ENCODE data around the gene TOP2A. TPM values are rescaled to one million over a fixed set of nuclear protein-coding genes. Genes with fewer than 3 reads are reported as not detected.

The TOP2A gene
- total RNA-seq, 4 donors from 2014 or later: 5.7 to 11.9 (median 8.2) TPM

DNA sequence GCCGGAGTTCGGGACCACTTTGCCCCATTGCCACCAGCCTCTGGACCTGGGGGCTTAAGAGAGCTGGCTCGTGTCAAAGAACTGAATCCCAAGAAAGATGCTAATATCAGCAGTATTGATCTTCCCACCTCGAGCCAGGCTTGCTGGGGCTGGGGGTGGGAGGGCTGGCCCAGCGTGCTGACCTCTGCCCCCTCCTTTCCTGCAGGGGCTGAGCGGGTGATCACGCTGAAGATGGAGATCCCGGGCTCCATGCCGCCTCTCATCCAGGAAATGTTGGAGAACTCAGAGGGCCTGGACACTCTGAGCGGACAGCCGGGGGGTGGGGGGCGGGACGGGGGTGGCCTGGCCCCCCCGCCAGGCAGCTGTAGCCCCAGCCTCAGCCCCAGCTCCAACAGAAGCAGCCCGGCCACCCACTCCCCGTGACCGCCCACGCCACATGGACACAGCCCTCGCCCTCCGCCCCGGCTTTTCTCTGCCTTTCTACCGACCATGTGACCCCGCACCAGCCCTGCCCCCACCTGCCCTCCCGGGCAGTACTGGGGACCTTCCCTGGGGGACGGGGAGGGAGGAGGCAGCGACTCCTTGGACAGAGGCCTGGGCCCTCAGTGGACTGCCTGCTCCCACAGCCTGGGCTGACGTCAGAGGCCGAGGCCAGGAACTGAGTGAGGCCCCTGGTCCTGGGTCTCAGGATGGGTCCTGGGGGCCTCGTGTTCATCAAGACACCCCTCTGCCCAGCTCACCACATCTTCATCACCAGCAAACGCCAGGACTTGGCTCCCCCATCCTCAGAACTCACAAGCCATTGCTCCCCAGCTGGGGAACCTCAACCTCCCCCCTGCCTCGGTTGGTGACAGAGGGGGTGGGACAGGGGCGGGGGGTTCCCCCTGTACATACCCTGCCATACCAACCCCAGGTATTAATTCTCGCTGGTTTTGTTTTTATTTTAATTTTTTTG lies 61.6 kb downstream of the TOP2A start:
- WGBS, 2 donors: 71 to 78% methylated on average over 20 to 33 of the region's 33 CpGs
- DNase-seq (ENCODE audit: low spot score in 2 of 2): no peak

DNA sequence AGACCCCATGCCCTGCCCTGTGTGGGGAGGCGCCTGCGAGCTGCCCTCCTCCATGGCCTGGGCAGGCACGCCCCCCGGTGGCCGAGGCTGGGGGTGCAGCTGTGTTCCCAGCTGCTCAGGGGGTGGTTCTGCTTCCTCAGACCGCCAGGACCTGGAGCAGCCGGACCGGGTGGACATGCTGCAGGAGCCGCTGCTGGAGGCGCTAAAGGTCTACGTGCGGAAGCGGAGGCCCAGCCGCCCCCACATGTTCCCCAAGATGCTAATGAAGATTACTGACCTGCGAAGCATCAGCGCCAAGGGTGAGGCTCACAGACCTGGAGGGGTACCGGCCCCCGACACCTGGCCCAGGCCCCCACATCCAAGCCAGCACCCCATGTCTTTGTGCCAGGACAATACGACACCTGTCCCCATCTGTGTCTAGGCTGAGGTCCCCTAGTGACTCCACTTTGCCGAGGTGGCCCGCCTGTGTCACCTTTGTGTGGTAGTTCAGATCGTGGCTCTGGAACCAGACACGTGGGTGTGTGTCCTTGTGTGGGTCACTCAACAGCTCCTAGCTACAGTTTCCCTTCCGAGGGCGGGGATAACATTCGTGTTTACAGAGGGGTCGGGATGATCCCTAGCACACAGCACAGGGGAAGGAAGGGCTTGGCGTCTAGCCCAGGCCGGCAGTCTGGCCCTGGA lies 62.4 kb downstream of the TOP2A start:
- DNase-seq (ENCODE audit: low spot score in 2 of 2): no peak
- TF ChIP-seq POLR2A (IDR thresholded peaks at IDR 0.05): no peak
- TF ChIP-seq, protein P1, sequence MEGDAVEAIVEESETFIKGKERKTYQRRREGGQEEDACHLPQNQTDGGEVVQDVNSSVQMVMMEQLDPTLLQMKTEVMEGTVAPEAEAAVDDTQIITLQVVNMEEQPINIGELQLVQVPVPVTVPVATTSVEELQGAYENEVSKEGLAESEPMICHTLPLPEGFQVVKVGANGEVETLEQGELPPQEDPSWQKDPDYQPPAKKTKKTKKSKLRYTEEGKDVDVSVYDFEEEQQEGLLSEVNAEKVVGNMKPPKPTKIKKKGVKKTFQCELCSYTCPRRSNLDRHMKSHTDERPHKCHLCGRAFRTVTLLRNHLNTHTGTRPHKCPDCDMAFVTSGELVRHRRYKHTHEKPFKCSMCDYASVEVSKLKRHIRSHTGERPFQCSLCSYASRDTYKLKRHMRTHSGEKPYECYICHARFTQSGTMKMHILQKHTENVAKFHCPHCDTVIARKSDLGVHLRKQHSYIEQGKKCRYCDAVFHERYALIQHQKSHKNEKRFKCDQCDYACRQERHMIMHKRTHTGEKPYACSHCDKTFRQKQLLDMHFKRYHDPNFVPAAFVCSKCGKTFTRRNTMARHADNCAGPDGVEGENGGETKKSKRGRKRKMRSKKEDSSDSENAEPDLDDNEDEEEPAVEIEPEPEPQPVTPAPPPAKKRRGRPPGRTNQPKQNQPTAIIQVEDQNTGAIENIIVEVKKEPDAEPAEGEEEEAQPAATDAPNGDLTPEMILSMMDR (IDR thresholded peaks at IDR 0.05): peak in 1 of 3 donors; percentile 88
- 40 to 66% methylated on average over 12 to 19 of the region's 29 CpGs for WGBS, 2 donors
- no peak overlapping the region for H3K4me3 ChIP-seq (ENCODE audit: low read depth, poor library complexity, severe bottlenecking)
- intact Hi-C loops (cut with DNase I; ENCODE audit: low total_unique reads): loop anchor here (2.0 to 10.0 kb wide), 3 partner anchors 52 to 200 kb away; no protein-coding TSS in a partner anchor

More for the DNA sequence above, 61.6 kb downstream of the TOP2A start:
- TF ChIP-seq, protein P1 (IDR thresholded peaks at IDR 0.05): no peak
- no peak for TF ChIP-seq POLR2A (IDR thresholded peaks at IDR 0.05)
- intact Hi-C loops (cut with DNase I; ENCODE audit: low total_unique reads): loop anchor here (2.0 to 10.0 kb wide), 3 partner anchors 53 to 199 kb away; no protein-coding TSS in a partner anchor
- no peak overlapping the region for H3K4me3 ChIP-seq (ENCODE audit: low read depth, poor library complexity, severe bottlenecking)

DNA sequence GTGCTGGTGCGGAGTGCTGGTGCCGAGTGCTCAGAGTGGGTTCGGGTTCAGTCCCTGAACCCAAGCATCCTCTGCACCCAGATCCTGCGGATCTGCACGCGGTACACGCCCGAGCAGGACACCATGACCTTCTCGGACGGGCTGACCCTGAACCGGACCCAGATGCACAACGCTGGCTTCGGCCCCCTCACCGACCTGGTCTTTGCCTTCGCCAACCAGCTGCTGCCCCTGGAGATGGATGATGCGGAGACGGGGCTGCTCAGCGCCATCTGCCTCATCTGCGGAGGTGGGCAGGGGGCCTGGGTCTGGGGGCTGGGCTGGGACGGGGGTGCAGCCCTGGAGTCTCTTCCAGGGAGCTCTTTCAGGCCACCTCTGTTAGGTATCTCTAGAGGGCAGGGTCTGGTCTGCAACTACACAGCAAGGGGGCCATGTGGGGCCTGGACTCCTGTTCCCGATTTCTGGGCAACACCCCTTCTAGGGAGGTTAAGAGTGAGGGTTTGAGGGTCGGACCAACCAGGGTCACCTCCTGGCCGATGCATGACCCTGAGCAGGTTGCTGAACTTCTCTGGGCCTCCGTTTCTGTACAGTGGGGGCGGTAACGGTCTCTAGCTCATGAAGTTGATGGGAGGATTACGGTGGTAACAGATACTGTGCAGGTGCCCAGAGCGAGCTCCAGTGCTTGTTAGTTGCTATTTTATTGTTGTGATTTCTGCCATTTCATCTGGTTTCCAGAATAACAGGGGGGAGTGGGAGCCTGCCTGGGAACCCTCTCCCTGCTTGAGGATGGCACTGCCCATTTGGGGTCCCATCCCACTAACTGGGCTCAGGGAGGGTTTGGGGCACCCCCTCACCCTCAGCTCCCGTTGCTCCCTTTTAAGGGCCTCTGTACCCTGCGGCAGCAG lies 63.2 kb downstream of the TOP2A start:
- no peak for DNase-seq (ENCODE audit: low spot score in 2 of 2)
- 81 to 84% methylated on average over 30 of the region's 30 CpGs for WGBS, 2 donors
- no peak overlapping the region for H3K4me3 ChIP-seq (ENCODE audit: low read depth, poor library complexity, severe bottlenecking)
- intact Hi-C loops (cut with DNase I; ENCODE audit: low total_unique reads): loop anchor here (2.0 to 10.0 kb wide), 3 partner anchors 52 to 200 kb away; no protein-coding TSS in a partner anchor
- TF ChIP-seq, protein P1 (IDR thresholded peaks at IDR 0.05): no peak
- TF ChIP-seq POLR2A (IDR thresholded peaks at IDR 0.05): no peak

DNA sequence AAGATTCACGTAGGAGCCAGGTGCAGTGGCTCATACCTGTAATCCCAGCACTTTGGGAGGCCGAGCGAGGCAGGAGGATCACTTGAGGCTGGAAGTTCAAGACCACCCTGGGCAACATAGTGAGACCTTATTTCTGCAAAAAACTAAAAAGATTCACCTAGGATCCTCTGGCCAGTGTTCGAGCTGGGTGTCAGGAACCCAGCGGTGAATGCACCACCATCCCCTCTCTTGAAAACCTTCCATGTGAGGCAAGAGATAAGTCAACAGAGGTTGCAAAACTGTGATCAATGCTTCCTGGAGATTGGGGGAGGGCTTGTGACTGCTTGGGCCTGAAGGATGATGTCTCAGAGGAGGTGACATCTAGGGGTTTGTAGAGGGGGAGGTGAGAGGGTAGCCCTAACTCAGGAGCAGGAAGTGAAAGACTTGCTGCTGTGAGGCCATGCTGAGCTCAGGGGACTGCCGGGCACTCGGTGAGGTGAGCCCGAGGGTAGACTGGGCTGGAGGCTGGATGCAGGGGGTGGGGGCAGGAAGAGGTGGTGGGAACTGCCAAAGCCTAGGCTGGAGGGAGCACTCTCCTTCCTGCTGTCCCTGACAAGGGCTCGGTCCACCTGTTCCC lies 64.8 kb downstream of the TOP2A start:
- no peak overlapping the region for H3K4me3 ChIP-seq (ENCODE audit: low read depth, poor library complexity, severe bottlenecking)
- intact Hi-C loops (cut with DNase I; ENCODE audit: low total_unique reads): loop anchor here (10.0 kb wide), 2 partner anchors 148 to 202 kb away; no protein-coding TSS in a partner anchor
- WGBS, 2 donors: 81 to 88% methylated on average over 9 of the region's 9 CpGs
- TF ChIP-seq, protein P1 (IDR thresholded peaks at IDR 0.05): no peak
- no peak for TF ChIP-seq POLR2A (IDR thresholded peaks at IDR 0.05)
- DNase-seq (ENCODE audit: low spot score in 2 of 2): no peak
